ENCODE results near the gene SESN2.

Gene SESN2

DNA sequence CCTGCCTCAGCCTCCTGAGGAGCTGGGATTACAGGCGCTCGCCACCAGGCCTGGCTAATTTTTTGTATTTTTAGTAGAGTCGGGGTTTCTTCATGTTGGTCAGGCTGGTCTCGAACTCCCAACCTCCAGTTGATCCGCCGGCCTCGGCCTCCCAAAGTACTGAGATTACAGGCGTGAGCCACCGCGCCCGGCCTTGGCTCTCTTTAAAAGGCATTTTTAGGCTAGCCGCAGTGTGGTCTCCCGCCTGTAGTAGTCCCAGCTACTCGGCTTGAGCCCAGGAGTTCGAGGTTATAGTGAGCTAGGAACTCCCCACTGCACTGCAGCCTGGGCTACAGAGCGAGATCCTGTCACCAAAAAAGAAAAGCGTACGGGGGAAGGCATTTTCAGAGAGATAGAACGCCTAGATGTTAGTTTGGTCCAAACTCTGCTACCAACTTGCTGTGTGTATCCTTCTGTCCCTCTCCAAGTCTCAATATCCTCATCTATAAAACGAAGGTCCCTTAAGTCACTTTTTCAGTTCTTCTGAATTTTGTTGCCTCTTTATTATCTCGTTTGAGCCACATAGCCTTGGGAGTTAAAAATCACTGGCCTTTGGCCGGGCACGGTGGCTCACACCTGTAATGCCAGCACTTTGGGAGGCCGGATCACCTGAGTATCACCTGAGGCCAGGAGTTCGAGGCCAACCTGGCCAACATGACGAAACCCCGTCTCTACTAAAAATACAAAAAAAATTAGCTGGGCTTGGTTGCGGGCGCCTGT lies 70.3 kb downstream of the SESN2 start:
- TF ChIP-seq, protein P1, sequence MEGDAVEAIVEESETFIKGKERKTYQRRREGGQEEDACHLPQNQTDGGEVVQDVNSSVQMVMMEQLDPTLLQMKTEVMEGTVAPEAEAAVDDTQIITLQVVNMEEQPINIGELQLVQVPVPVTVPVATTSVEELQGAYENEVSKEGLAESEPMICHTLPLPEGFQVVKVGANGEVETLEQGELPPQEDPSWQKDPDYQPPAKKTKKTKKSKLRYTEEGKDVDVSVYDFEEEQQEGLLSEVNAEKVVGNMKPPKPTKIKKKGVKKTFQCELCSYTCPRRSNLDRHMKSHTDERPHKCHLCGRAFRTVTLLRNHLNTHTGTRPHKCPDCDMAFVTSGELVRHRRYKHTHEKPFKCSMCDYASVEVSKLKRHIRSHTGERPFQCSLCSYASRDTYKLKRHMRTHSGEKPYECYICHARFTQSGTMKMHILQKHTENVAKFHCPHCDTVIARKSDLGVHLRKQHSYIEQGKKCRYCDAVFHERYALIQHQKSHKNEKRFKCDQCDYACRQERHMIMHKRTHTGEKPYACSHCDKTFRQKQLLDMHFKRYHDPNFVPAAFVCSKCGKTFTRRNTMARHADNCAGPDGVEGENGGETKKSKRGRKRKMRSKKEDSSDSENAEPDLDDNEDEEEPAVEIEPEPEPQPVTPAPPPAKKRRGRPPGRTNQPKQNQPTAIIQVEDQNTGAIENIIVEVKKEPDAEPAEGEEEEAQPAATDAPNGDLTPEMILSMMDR (IDR thresholded peaks at IDR 0.05; ENCODE audit: low read depth, low read length) = no peak
- TF ChIP-seq EZH2phosphoT487 (IDR thresholded peaks at IDR 0.05; ENCODE audit: low read depth) = no peak
- no peaks in the 10 kb centered on the region for H3K27me3 ChIP-seq (ENCODE audit: low read depth, low read length)
- peaks cover 11% of the 10 kb centered on the region for H3K36me3 ChIP-seq (replicated peaks; ENCODE audit: low read depth, low read length)
- no peaks in the 10 kb centered on the region for H3K9me3 ChIP-seq (ENCODE audit: insufficient read depth, low read length)
- peak overlapping the region; percentile 98 for H3K4me3 ChIP-seq (ENCODE audit: low read length)
- peak overlapping the region; percentile 97 for H3K9ac ChIP-seq (ENCODE audit: low read length)
- H3K79me2 ChIP-seq (ENCODE audit: low read length) = peaks cover 13% of the 10 kb centered on the region
- peaks cover 16% of the 10 kb centered on the region; the same call in 1 of the 2 replicates for H3K4me1 ChIP-seq (ENCODE audit: low read length)
- no peaks in the 10 kb centered on the region for H4K20me1 ChIP-seq (ENCODE audit: insufficient read depth, low read length)
- peak overlapping the region; percentile 88 for H3K4me2 ChIP-seq (ENCODE audit: low read length)
- peak overlapping the region; percentile 94 for H3K27ac ChIP-seq (ENCODE audit: low read length)
- H2AFZ ChIP-seq (ENCODE audit: low read depth, low read length) = no peak overlapping the region
